K562 (cell line): Measurements from ENCODE around the gene MICAL2. TPM values are rescaled to one million over a fixed set of nuclear protein-coding genes. Genes with fewer than 3 reads are reported as not detected.

Experiments
- ATAC-seq: fragments of 200-7000 bp; cut with Tn5 transposase; 3 replicates; pipeline ENCODE4 v1.9.1; 2020; ENCODE audit warnings: moderate library complexity
- BruUV-seq: library from RNA; stranded (reverse); fragments of 400-500 nt; replicated peaks from 2 replicates; lab custom pipeline; 2021; lab: Mats Ljungman, UMichigan
- CTCF ChIA-PET: fragments of 300-600 bp; formaldehyde crosslinking; extraction: SDS; loops from one replicate; lab custom pipeline; 2021; ENCODE audit warnings: low intra/inter-chr PET ratio; lab: Yijun Ruan, JAX
- POLR2A ChIA-PET: fragments of 300-600, 350-650 bp; sonication (Branson Sonifier 250); formaldehyde crosslinking; extraction: SDS; loops from one replicate; lab custom pipeline; 2021; ENCODE audit warnings: antibody characterized with exemption, inconsistent platforms; lab: Yijun Ruan, JAX
- DNase-seq, 4 experiments: peaks; one replicate each; pipeline versions ENCODE4 v3.0.0 to v3.0.0-alpha.2; 2011 to 2018; ENCODE audit warnings: low spot score in 3 of 4, mixed read lengths in 3 of 4; ENCODE audit errors: extremely low read depth in 1 of 4
- FAIRE-seq: peaks from 2 replicates; lab custom pipeline; 2011; peaks lifted over from hg19 to GRCh38; lab: Jason Lieb, UNC
- H2AFZ ChIP-seq: 2 replicates; pipeline ENCODE4 v1.6.0; 2011; ENCODE audit warnings: low read depth, low read length, control low read depth, inconsistent platforms
- H3K27ac ChIP-seq: fragments of 200-600 bp; 3 replicates; pipeline ENCODE4 v1.8.0; 2011; ENCODE audit warnings: low read depth, mild to moderate bottlenecking, control low read depth, inconsistent platforms, low read length, moderate library complexity, mixed read lengths; ENCODE audit errors: extremely low read depth
- H3K27me3 ChIP-seq, 2 experiments: fragments of 300-600 bp in 1 of 2; 2 replicates in 1 of 2; 3 replicates in 1 of 2; pipeline versions ENCODE4 v1.6.0 to v1.8.0; 2011; ENCODE audit warnings: inconsistent platforms in 2 of 2, low read length in 2 of 2, mild to moderate bottlenecking in 1 of 2, mixed read lengths in 1 of 2, moderate library complexity in 1 of 2; ENCODE audit not compliant: control insufficient read depth in 2 of 2, insufficient read depth in 2 of 2
- H3K36me3 ChIP-seq: fragments of 300-600 bp; 3 replicates; pipeline ENCODE4 v1.8.0; 2011; ENCODE audit warnings: mild to moderate bottlenecking, low read length, inconsistent platforms; ENCODE audit not compliant: control insufficient read depth, insufficient read depth
- H3K4me1 ChIP-seq, 2 experiments: fragments of 200-600 bp in 1 of 2; replicated peaks in 1 of 2; 2 replicates in 1 of 2; 3 replicates in 1 of 2; pipeline versions ENCODE4 v1.5.1 to v1.8.0; 2011; ENCODE audit warnings: inconsistent platforms in 2 of 2, low read length in 2 of 2, mild to moderate bottlenecking in 1 of 2, mixed read lengths in 1 of 2, moderate library complexity in 1 of 2; ENCODE audit not compliant: control insufficient read depth in 2 of 2, insufficient read depth in 2 of 2
- H3K4me2 ChIP-seq: 2 replicates; pipeline ENCODE4 v1.6.1; 2011; ENCODE audit warnings: low read length, control low read depth, inconsistent platforms, mixed read lengths; ENCODE audit not compliant: insufficient read depth
- H3K4me3 ChIP-seq: fragments of 200-600 bp; sonication (generic), shearing (Covaris generic); 2 replicates; pipeline ENCODE4 v1.5.1; 2016; ENCODE audit warnings: control low read depth, inconsistent platforms
- H3K79me2 ChIP-seq: fragments of 200-600 bp; 3 replicates; pipeline ENCODE4 v1.8.0; 2011; ENCODE audit warnings: low read length, inconsistent platforms; ENCODE audit not compliant: control insufficient read depth, insufficient read depth
- H3K9ac ChIP-seq, 2 experiments: 2 replicates each; pipeline versions ENCODE4 v1.6.0 to v1.6.1; 2011; ENCODE audit warnings: low read depth in 2 of 2, low read length in 2 of 2, control low read depth in 1 of 2, inconsistent platforms in 1 of 2, mild to moderate bottlenecking in 1 of 2, mixed read lengths in 1 of 2; ENCODE audit not compliant: insufficient read depth in 1 of 2
- H3K9me1 ChIP-seq: one replicate; pipeline ENCODE4 v1.6.0; 2011; ENCODE audit warnings: inconsistent platforms, mild to moderate bottlenecking, low read length, moderate library complexity; ENCODE audit not compliant: control insufficient read depth, insufficient read depth
- H3K9me3 ChIP-seq: replicated peaks from 2 replicates; pipeline ENCODE4 v1.5.1; 2011; ENCODE audit warnings: low read depth, low read length, inconsistent platforms; ENCODE audit not compliant: control insufficient read depth, insufficient read depth
- H4K20me1 ChIP-seq: replicated peaks from 2 replicates; pipeline ENCODE4 v1.6.1; 2011; ENCODE audit warnings: low read length, inconsistent platforms, mixed read lengths; ENCODE audit not compliant: control insufficient read depth, insufficient read depth
- BCLAF1 ChIP-seq, 2 experiments: fragments of 450-650 bp in 1 of 2; IDR thresholded peaks; 2 replicates each; pipeline ENCODE4 v1.6.1; 2011 to 2017; ENCODE audit warnings: low read depth in 2 of 2, antibody characterized with exemption in 1 of 2, borderline replicate concordance in 1 of 2, low read length in 1 of 2, mild to moderate bottlenecking in 1 of 2, mixed read lengths in 1 of 2; ENCODE audit not compliant: control insufficient read depth in 1 of 2
- CLOCK ChIP-seq: fragments of 250-450 bp; sonication (Bioruptor Pico); IDR thresholded peaks from 2 replicates; pipeline ENCODE4 v1.4.0; 2020; ENCODE audit warnings: mild to moderate bottlenecking, moderate library complexity, borderline replicate concordance
- ETS2 ChIP-seq: IDR thresholded peaks from 2 replicates; pipeline ENCODE4 v1.6.1; 2016; ENCODE audit warnings: borderline replicate concordance, missing genetic modification characterization, mild to moderate bottlenecking, moderate library complexity, missing compliant biosample characterization; ENCODE audit not compliant: poor library complexity, severe bottlenecking
- HBP1 ChIP-seq: fragments of 450-650 bp; formaldehyde crosslinking; IDR thresholded peaks from 2 replicates; pipeline ENCODE4 v1.4.0; 2022; ENCODE audit warnings: missing genetic modification characterization
- KAT2B ChIP-seq: IDR thresholded peaks from one replicate; pipeline ENCODE4 v1.6.1; 2012; ENCODE audit warnings: low read depth, mild to moderate bottlenecking, control low read depth, inconsistent platforms, low read length, moderate library complexity
- MEF2D ChIP-seq: conservative IDR thresholded peaks from 2 replicates; pipeline ENCODE4 v1.6.1; 2016; ENCODE audit warnings: low read depth, missing genetic modification characterization, missing compliant biosample characterization
- NR3C1 ChIP-seq: sonication (generic); formaldehyde crosslinking; IDR thresholded peaks from 2 replicates; pipeline ENCODE4 v1.8.1; 2022; ENCODE audit warnings: missing genetic modification reagents
- RFX1 ChIP-seq: fragments of 450-650 bp; IDR thresholded peaks from 2 replicates; pipeline ENCODE4 v1.6.1; 2016; ENCODE audit warnings: mild to moderate bottlenecking, moderate library complexity
- SMAD1 ChIP-seq: fragments of 150-350 bp; IDR thresholded peaks from 2 replicates; pipeline ENCODE4 v1.6.1; 2014; ENCODE audit warnings: low read length, low read depth; ENCODE audit not compliant: partially characterized antibody
- TAL1 ChIP-seq: fragments of 450-650 bp; IDR thresholded peaks from 2 replicates; pipeline ENCODE4 v1.6.1; 2016; ENCODE audit warnings: mild to moderate bottlenecking
- WGBS: fragments of 100-300 bp; shearing (Covaris generic); methylation state at CpG from one replicate; pipeline ENCODE4 v1.1.6; 2016; ENCODE audit warnings: low coverage, mixed read lengths; ENCODE audit not compliant: insufficient coverage; ENCODE audit errors: missing lambda C conversion rate; 5-methylcytosine and 5-hydroxymethylcytosine counted together
- in situ Hi-C: fragments of 300-500 bp; cut with MboI; formaldehyde crosslinking; loops from 4 replicates; pipeline ENCODE4 v1.15.0; 2018; ENCODE audit warnings: inconsistent platforms, mixed read lengths
- intact Hi-C: fragments of 100-400 bp; cut with micrococcal nuclease; formaldehyde crosslinking; loops from 2 replicates; pipeline ENCODE4 v1.14.2; 2022
- polyA plus RNA-seq, 8 experiments: library from polyadenylated mRNA; depleted of rRNA in 4 of 8; stranded (reverse) in 5 of 8; unstranded in 3 of 8; fragments of >200 nt; fragmentation: Nextera tagmentation in 2 of 8; fragmentation: Illumina TruSeq in 1 of 8; extraction: Ambion mirVana in 2 of 8; extraction: Trizol in 1 of 8; gene quantifications; 2 replicates each; pipeline versions ENCODE4 v1.2.1 to v1.2.3, GENCODE V29; 2011 to 2014; ENCODE audit warnings: inconsistent platforms in 1 of 8, missing spikeins in 1 of 8
- total RNA-seq, 7 experiments: library from RNA; depleted of rRNA in 6 of 7; stranded (reverse); fragments of >200 nt in 6 of 7; fragmentation: Illumina TruSeq in 2 of 7; extraction: Trizol in 2 of 7; gene quantifications; 2 replicates each; pipeline versions ENCODE4 v1.2.1 to v1.2.3, GENCODE V29; 2011 to 2021; ENCODE audit warnings: low replicate concordance in 1 of 7
- TF ChIP-seq, protein P1 (sequence below), 2 experiments: fragments of 450-650 bp; conservative IDR thresholded peaks; 2 replicates each; pipeline ENCODE4 v1.6.1; 2017; ENCODE audit warnings: mild to moderate bottlenecking in 2 of 2, moderate library complexity in 2 of 2

MICAL2 gene
- total and polyA plus RNA-seq, 9 of the 15 experiments (the other 6 are each of a cell fraction or from before 2014, with no cell fraction given), result 4.7 to 64.2 (median 33.6) TPM

GRCh38 chr11:12169822-12170221, 59.4 kb downstream of the MICAL2 start:
- Histone ChIP-seq H3K27ac (no peak overlapping the region), H3K79me2 (peaks cover 17% of the 10 kb centered on the region; the same call in 2 of the 3 replicates), H3K4me1 (peaks cover 21 to 51% of the 10 kb centered on the region in 2 experiments), H3K36me3 (peaks cover 13% of the 10 kb centered on the region), H3K9me3 (no peaks in the 10 kb centered on the region), H2AFZ (no peak overlapping the region), H3K4me3 (no peak overlapping the region), H4K20me1 (no peaks in the 10 kb centered on the region), H3K27me3 (no peaks in the 10 kb centered on the region), H3K9ac (no peak overlapping the region), H3K4me2 (no peak overlapping the region), H3K9me1 (no peaks in the 10 kb centered on the region)
- 88% methylated on average over 3 of the region's 3 CpGs for WGBS
- ATAC-seq, result no peak
- BruUV-seq, result no TSS peak
- intact Hi-C loops (loop anchor here (5.0 kb wide), 1 partner anchor 32 kb away; no protein-coding TSS in a partner anchor), in situ Hi-C loops (no loop called here)
- no peak for FAIRE-seq
- POLR2A ChIA-PET, result interaction anchor here (0.9 to 1.6 kb wide), 2 partner anchors 11 to 45 kb away, joined by 3 read pairs; no protein-coding TSS in a partner anchor
- CTCF ChIA-PET, result no interaction called here
- no peak for DNase-seq
- no peak for TF ChIP-seq NR3C1 (CRISPR knock-in tag)
- TF ChIP-seq MEF2D (tag), result no peak
- no peak for TF ChIP-seq BCLAF1 (IDR thresholded peaks at IDR 0.05; ENCODE audit: borderline replicate concordance in 1 of 2, control insufficient read depth in 1 of 2, low read depth in 2 of 2, low read length in 1 of 2)
- TF ChIP-seq TAL1, result no peak
- no peak for TF ChIP-seq HBP1 (CRISPR knock-in tag)
- TF ChIP-seq RFX1, result no peak
- no peak for TF ChIP-seq KAT2B
- no peak for TF ChIP-seq SMAD1
- TF ChIP-seq CLOCK, result no peak
- TF ChIP-seq, protein P1, sequence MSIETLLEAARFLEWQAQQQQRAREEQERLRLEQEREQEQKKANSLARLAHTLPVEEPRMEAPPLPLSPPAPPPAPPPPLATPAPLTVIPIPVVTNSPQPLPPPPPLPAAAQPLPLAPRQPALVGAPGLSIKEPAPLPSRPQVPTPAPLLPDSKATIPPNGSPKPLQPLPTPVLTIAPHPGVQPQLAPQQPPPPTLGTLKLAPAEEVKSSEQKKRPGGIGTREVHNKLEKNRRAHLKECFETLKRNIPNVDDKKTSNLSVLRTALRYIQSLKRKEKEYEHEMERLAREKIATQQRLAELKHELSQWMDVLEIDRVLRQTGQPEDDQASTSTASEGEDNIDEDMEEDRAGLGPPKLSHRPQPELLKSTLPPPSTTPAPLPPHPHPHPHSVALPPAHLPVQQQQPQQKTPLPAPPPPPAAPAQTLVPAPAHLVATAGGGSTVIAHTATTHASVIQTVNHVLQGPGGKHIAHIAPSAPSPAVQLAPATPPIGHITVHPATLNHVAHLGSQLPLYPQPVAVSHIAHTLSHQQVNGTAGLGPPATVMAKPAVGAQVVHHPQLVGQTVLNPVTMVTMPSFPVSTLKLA (conservative IDR thresholded peaks at IDR 0.05), result no peak
- no peak for TF ChIP-seq ETS2 (tag)
